NCI-H774 (cell line): ENCODE results near the gene DYNLT4.

ENCODE experiments used
- DNase-seq: peaks from one replicate; lab custom pipeline; 2025; lab: John Stamatoyannopoulos, UW

DYNLT4 gene

DNA sequence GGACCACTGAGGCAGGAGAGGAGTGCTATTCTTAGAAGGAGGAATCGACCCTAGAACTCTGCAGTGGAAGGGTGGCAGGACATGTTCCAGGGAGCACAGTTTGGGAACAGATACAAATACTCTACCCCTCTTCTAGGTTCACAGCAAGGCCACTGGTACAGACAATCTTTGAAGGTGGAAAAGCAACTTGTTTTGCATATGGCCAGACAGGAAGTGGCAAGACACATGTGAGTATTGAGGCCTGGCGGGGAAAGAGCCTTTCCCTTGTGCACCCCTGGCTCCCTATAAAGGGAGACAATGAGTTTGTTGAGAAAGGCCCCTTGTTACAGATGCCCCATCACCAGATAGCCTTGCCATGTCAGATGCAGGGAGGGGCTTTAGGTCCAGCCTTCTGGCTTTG, 49.7 kb downstream of the DYNLT4 start:
- no peak for DNase-seq
